ENCODE results near the gene TNIP2.

Gene TNIP2

GRCh38 chr4:2731907-2732317 is 24.2 kb downstream of the TNIP2 start:
- ATAC-seq, result no peak

GRCh38 chr4:2729533-2729875 is 26.6 kb downstream of the TNIP2 start:
- no peak for ATAC-seq

More at GRCh38 chr4:2731907-2732317, 24.2 kb downstream of the TNIP2 start:
- no peak for TF ChIP-seq RARB (CRISPR knock-in tag; IDR thresholded peaks at IDR 0.05)
- no peak for TF ChIP-seq ZNF565 (CRISPR knock-in tag; conservative IDR thresholded peaks at IDR 0.05; ENCODE audit: low read depth)
- TF ChIP-seq ZC3H10 (CRISPR knock-in tag; IDR thresholded peaks at IDR 0.05), result no peak
- no peak for TF ChIP-seq ZNF8 (CRISPR knock-in tag; IDR thresholded peaks at IDR 0.05)
- no peak for TF ChIP-seq BACH2 (CRISPR knock-in tag; IDR thresholded peaks at IDR 0.05; ENCODE audit: borderline replicate concordance)
- TF ChIP-seq PATZ1 (CRISPR knock-in tag; IDR thresholded peaks at IDR 0.05; ENCODE audit: borderline replicate concordance), result no peak
- TF ChIP-seq ISL1 (CRISPR knock-in tag; IDR thresholded peaks at IDR 0.05), result no peak
- TF ChIP-seq CSRNP3 (CRISPR knock-in tag; IDR thresholded peaks at IDR 0.05), result no peak
- TF ChIP-seq ARNTL (CRISPR knock-in tag; IDR thresholded peaks at IDR 0.05; ENCODE audit: borderline replicate concordance, low read depth), result no peak
- no peak for TF ChIP-seq ZNF70 (CRISPR knock-in tag; IDR thresholded peaks at IDR 0.05)
- no peak for TF ChIP-seq TCF4 (CRISPR knock-in tag; IDR thresholded peaks at IDR 0.05; ENCODE audit: borderline replicate concordance)
- no peak for TF ChIP-seq ZFP3 (CRISPR knock-in tag; IDR thresholded peaks at IDR 0.05)
- no peak for TF ChIP-seq PPARA (CRISPR knock-in tag; IDR thresholded peaks at IDR 0.05; ENCODE audit: borderline replicate concordance)
- no peak for TF ChIP-seq TSHZ2 (CRISPR knock-in tag; IDR thresholded peaks at IDR 0.05)
- TF ChIP-seq OSR1 (CRISPR knock-in tag; IDR thresholded peaks at IDR 0.05), result no peak
- no peak for TF ChIP-seq ESRRG (CRISPR knock-in tag; IDR thresholded peaks at IDR 0.05)
- no peak for TF ChIP-seq CREB5 (CRISPR knock-in tag; IDR thresholded peaks at IDR 0.05; ENCODE audit: low read depth)
- TF ChIP-seq CSDC2 (CRISPR knock-in tag; IDR thresholded peaks at IDR 0.05), result no peak

GRCh38 chr4:2728806-2729532 is 27.2 kb downstream of the TNIP2 start:
- ATAC-seq, result no peak
- TF ChIP-seq PPARA (CRISPR knock-in tag; IDR thresholded peaks at IDR 0.05; ENCODE audit: borderline replicate concordance), result no peak
- no peak for TF ChIP-seq ARNTL (CRISPR knock-in tag; IDR thresholded peaks at IDR 0.05; ENCODE audit: borderline replicate concordance, low read depth)
- no peak for TF ChIP-seq PATZ1 (CRISPR knock-in tag; IDR thresholded peaks at IDR 0.05; ENCODE audit: borderline replicate concordance)
- no peak for TF ChIP-seq POU6F1 (CRISPR knock-in tag; IDR thresholded peaks at IDR 0.05; ENCODE audit: borderline replicate concordance, low read depth)
- no peak for TF ChIP-seq CREB5 (CRISPR knock-in tag; IDR thresholded peaks at IDR 0.05; ENCODE audit: low read depth)
- no peak for TF ChIP-seq ZFP30 (CRISPR knock-in tag; IDR thresholded peaks at IDR 0.05)
- TF ChIP-seq ISL1 (CRISPR knock-in tag; IDR thresholded peaks at IDR 0.05), result no peak
- TF ChIP-seq TSHZ2 (CRISPR knock-in tag; IDR thresholded peaks at IDR 0.05), result no peak
- TF ChIP-seq TOX (CRISPR knock-in tag; IDR thresholded peaks at IDR 0.05; ENCODE audit: borderline replicate concordance), result no peak

More at GRCh38 chr4:2729533-2729875, 26.6 kb downstream of the TNIP2 start:
- TF ChIP-seq SNAI2 (CRISPR knock-in tag; IDR thresholded peaks at IDR 0.05) (no peak), OSR1 (CRISPR knock-in tag; IDR thresholded peaks at IDR 0.05) (no peak), ARNTL (CRISPR knock-in tag; IDR thresholded peaks at IDR 0.05; ENCODE audit: borderline replicate concordance, low read depth) (no peak), ZNF8 (CRISPR knock-in tag; IDR thresholded peaks at IDR 0.05) (no peak)

All from SK-N-SH treated with all-trans-retinoic acid at 6 μM for 48 hours (cell line).